ENCODE data around the gene CPNE1. TPM values are rescaled to one million over a fixed set of nuclear protein-coding genes. Genes with fewer than 3 reads are reported as not detected.

CPNE1 gene
- total RNA-seq, 1 experiment from 2014 or later: 155 TPM

GRCh38 chr20:35695245-35695749 is 30.6 kb upstream of the CPNE1 start:
- Mint-ChIP-seq H3K4me1 (peaks cover 12 to 15% of the 10 kb centered on the region in 2 experiments), H3K36me3 (ENCODE audit: insufficient read depth in 1 of 3, low read depth in 3 of 3) (peaks cover 13 to 32% (median 31%) of the 10 kb centered on the region in 3 experiments), H3K27ac (no peak overlapping the region; a peak in 1 of 7 replicates), H3K4me3 (no peak overlapping the region), H3K9me3 (no peaks in the 10 kb centered on the region), H3K27me3 (ENCODE audit: low read depth) (peaks cover 2% of the 10 kb centered on the region; the same call in 1 of the 2 replicates)
- Histone ChIP-seq H3K79me2 (ENCODE audit: insufficient read depth, low read length) (no peaks in the 10 kb centered on the region), H3K4me1 (ENCODE audit: insufficient read depth, low read length) (no peaks in the 10 kb centered on the region), H3K4ac (ENCODE audit: low read depth, low read length) (no peak overlapping the region), H3K9ac (ENCODE audit: extremely low read depth, insufficient read length, low read length) (no peak overlapping the region), H3K56ac (ENCODE audit: insufficient read length, low read depth, low read length) (no peak overlapping the region), H2BK5ac (ENCODE audit: insufficient read length, low read length) (no peak overlapping the region), H2AFZ (ENCODE audit: low read length) (no peak overlapping the region), H3K27me3 (ENCODE audit: insufficient read depth, low read length) (no peaks in the 10 kb centered on the region), H4K20me1 (ENCODE audit: control insufficient read depth, insufficient read depth, insufficient read length) (no peaks in the 10 kb centered on the region), H2BK15ac (ENCODE audit: low read depth, low read length) (no peak overlapping the region), H3K18ac (ENCODE audit: insufficient read length, low read depth, low read length) (no peak overlapping the region), H2BK20ac (ENCODE audit: low read depth, low read length, poor library complexity, severe bottlenecking) (no peak overlapping the region), H3K27ac (ENCODE audit: insufficient read length, low read depth, low read length) (peak overlapping the region; percentile 13), H4K8ac (replicated peaks; ENCODE audit: insufficient read length, low read depth, low read length) (no peak overlapping the region), H4K91ac (ENCODE audit: insufficient read length, low read depth, low read length) (no peak overlapping the region), H3K79me1 (ENCODE audit: insufficient read depth, low read depth, low read length, poor library complexity, severe bottlenecking) (no peaks in the 10 kb centered on the region), H3T11ph (ENCODE audit: low read length) (no peak overlapping the region), H2BK120ac (ENCODE audit: low read depth, low read length, poor library complexity, severe bottlenecking) (no peak overlapping the region), H3K9me3 (ENCODE audit: control insufficient read depth, low read depth, low read length) (no peaks in the 10 kb centered on the region), H2BK12ac (ENCODE audit: insufficient read length, low read depth, low read length) (no peak overlapping the region), H4K5ac (ENCODE audit: insufficient read length, low read depth, low read length) (no peak overlapping the region), H3K23ac (ENCODE audit: insufficient read length, low read depth, low read length) (no peak overlapping the region), H3K4me2 (ENCODE audit: insufficient read depth, insufficient read length, low read length) (no peak overlapping the region), H3K23me2 (ENCODE audit: insufficient read length, low read depth, low read length, poor library complexity, severe bottlenecking) (peaks cover 8% of the 10 kb centered on the region), H2AK5ac (ENCODE audit: insufficient read length, low read length) (no peak overlapping the region), H3K14ac (ENCODE audit: insufficient read depth, low read length) (no peak overlapping the region)
- no peak for DNase-seq
- WGBS (ENCODE audit: extremely low coverage, insufficient read length, low lambda C conversion rate): no CpG with 5 or more reads among the region's 2 CpGs
- TF ChIP-seq CTCF (conservative IDR thresholded peaks at IDR 0.05): no peak

Data from H9 (cell line).